HCT116 (cell line): ENCODE results near the gene PPP1R3C. TPM values are rescaled to one million over a fixed set of nuclear protein-coding genes. Genes with fewer than 3 reads are reported as not detected.

Source experiments
- ATAC-seq: fragments of 200-7000 bp; cut with Tn5 transposase; 2 replicates; pipeline ENCODE4 v1.9.1; 2020; ENCODE audit warnings: mild to moderate bottlenecking, moderate library complexity
- BruUV-seq: library from RNA; stranded (reverse); fragments of 400-500 nt; replicated peaks from 2 replicates; lab custom pipeline; 2021; lab: Mats Ljungman, UMichigan
- CTCF ChIA-PET: fragments of 300-600 bp; sonication (Branson Sonifier 250); formaldehyde crosslinking; loops from one replicate; lab custom pipeline; 2021; ENCODE audit warnings: antibody characterized with exemption; lab: Charles Lee
- POLR2A ChIA-PET: fragments of 300-600, 350-600 bp; sonication (Branson Sonifier 250); formaldehyde crosslinking; loops from one replicate; lab custom pipeline; 2021; ENCODE audit warnings: antibody characterized with exemption; lab: Charles Lee
- RAD21 ChIA-PET, 2 experiments: fragments of 300-600 bp; sonication (Branson Sonifier 250); formaldehyde crosslinking; loops; one replicate each; lab custom pipeline; 2023; ENCODE audit warnings: low total read pairs in 2 of 2; ENCODE audit not compliant: uncharacterized antibody in 2 of 2, unreplicated experiment in 2 of 2, low non-redundant PET in 1 of 2; lab: Charles Lee
- DNase-seq: peaks from one replicate; pipeline ENCODE4 v3.0.0-alpha.2; 2010; ENCODE audit warnings: low read depth, low spot score
- H2AFZ ChIP-seq: fragments of 200-600 bp; shearing (Covaris generic), sonication (generic); 2 replicates; pipeline ENCODE4 v1.6.1; 2017; ENCODE audit warnings: low read depth, mixed run types, mixed read lengths, antibody characterized with exemption, low read length; ENCODE audit not compliant: poor library complexity, severe bottlenecking
- H3K27ac ChIP-seq: 2 replicates; pipeline ENCODE4 v1.5.1; 2012; ENCODE audit warnings: low read depth, low read length
- H3K27me3 ChIP-seq: fragments of 200-600 bp; sonication (generic); 2 replicates; pipeline ENCODE4 v1.6.1; 2016; ENCODE audit warnings: mixed run types, low read length, mixed read lengths; ENCODE audit not compliant: insufficient read depth
- H3K36me3 ChIP-seq, 2 experiments: fragments of 200-500 bp in 1 of 2; fragments of 200-600 bp in 1 of 2; sonication (Bioruptor generic) in 1 of 2; sonication (generic) in 1 of 2; 2 replicates each; pipeline versions ENCODE4 v1.5.1 to v1.6.1; 2014 to 2016; ENCODE audit warnings: low read length in 2 of 2, inconsistent platforms in 1 of 2, mixed read lengths in 1 of 2, mixed run types in 1 of 2; ENCODE audit not compliant: insufficient read depth in 2 of 2, control insufficient read depth in 1 of 2
- H3K4me1 ChIP-seq, 2 experiments: fragments of 200-600 bp in 1 of 2; sonication (generic) in 1 of 2; 2 replicates each; pipeline versions ENCODE4 v1.5.1 to v1.6.1; 2012 to 2017; ENCODE audit warnings: low read length in 2 of 2, inconsistent platforms in 1 of 2, mild to moderate bottlenecking in 1 of 2, mixed read lengths in 1 of 2, mixed run types in 1 of 2, moderate library complexity in 1 of 2; ENCODE audit not compliant: insufficient read depth in 2 of 2, control insufficient read depth in 1 of 2
- H3K4me2 ChIP-seq: fragments of 200-600 bp; sonication (generic); 2 replicates; pipeline ENCODE4 v1.6.1; 2017; ENCODE audit warnings: mixed run types, low read length, mixed read lengths
- H3K4me3 ChIP-seq, 2 experiments: fragments of 200-600 bp in 1 of 2; sonication (generic) in 1 of 2; replicated peaks in 1 of 2; 2 replicates each; pipeline ENCODE4 v1.5.1; 2011 to 2016; ENCODE audit warnings: low read length in 2 of 2, control low read depth in 1 of 2, low read depth in 1 of 2, mild to moderate bottlenecking in 1 of 2, mixed read lengths in 1 of 2, mixed run types in 1 of 2
- H3K79me2 ChIP-seq: fragments of 200-600 bp; sonication (generic); 2 replicates; pipeline ENCODE4 v1.6.1; 2017; ENCODE audit warnings: mild to moderate bottlenecking, mixed run types, low read length, moderate library complexity, mixed read lengths; ENCODE audit not compliant: insufficient read depth
- H3K9ac ChIP-seq: fragments of 200-600 bp; sonication (generic); 2 replicates; pipeline ENCODE4 v1.6.1; 2016; ENCODE audit warnings: low read length, mixed read lengths
- H3K9me2 ChIP-seq: fragments of 200-600 bp; sonication (generic), shearing (Covaris generic); 2 replicates; pipeline ENCODE4 v1.6.1; 2017; ENCODE audit warnings: mixed run types, mild to moderate bottlenecking, moderate library complexity; ENCODE audit not compliant: insufficient read depth
- H3K9me3 ChIP-seq, 2 experiments: fragments of 200-500 bp in 1 of 2; fragments of 200-600 bp in 1 of 2; sonication (Bioruptor generic) in 1 of 2; sonication (generic) in 1 of 2; 2 replicates each; pipeline ENCODE4 v1.6.1; 2014 to 2017; ENCODE audit warnings: low read length in 2 of 2, mixed read lengths in 2 of 2, inconsistent platforms in 1 of 2, low read depth in 1 of 2, mild to moderate bottlenecking in 1 of 2, mixed run types in 1 of 2, moderate library complexity in 1 of 2; ENCODE audit not compliant: control insufficient read depth in 1 of 2, insufficient read depth in 1 of 2
- H4K20me1 ChIP-seq: fragments of 200-600 bp; sonication (generic), shearing (Covaris generic); 2 replicates; pipeline ENCODE4 v1.6.1; 2017; ENCODE audit warnings: mixed run types, mild to moderate bottlenecking, moderate library complexity; ENCODE audit not compliant: insufficient read depth
- ELF1 ChIP-seq: IDR thresholded peaks from 2 replicates; pipeline ENCODE4 v1.6.1; 2012; ENCODE audit warnings: low read depth, borderline replicate concordance
- FOSL1 ChIP-seq: IDR thresholded peaks from 2 replicates; pipeline ENCODE4 v1.6.1; 2012; ENCODE audit warnings: low read depth
- JUND ChIP-seq: IDR thresholded peaks from 2 replicates; pipeline ENCODE4 v1.6.1; 2012
- MAX ChIP-seq: IDR thresholded peaks from 2 replicates; pipeline ENCODE4 v1.6.1; 2012
- REST ChIP-seq: IDR thresholded peaks from 2 replicates; pipeline ENCODE4 v1.6.1; 2012; ENCODE audit warnings: low read depth
- TCF7L2 ChIP-seq: IDR thresholded peaks from 2 replicates; pipeline ENCODE4 v1.7.0; 2011; ENCODE audit warnings: borderline replicate concordance, inconsistent platforms; ENCODE audit not compliant: insufficient read depth, insufficient read length; ENCODE audit errors: extremely low read depth
- ZBTB33 ChIP-seq: IDR thresholded peaks from 2 replicates; pipeline ENCODE4 v1.6.1; 2011; ENCODE audit warnings: mild to moderate bottlenecking, low read length, moderate library complexity; ENCODE audit not compliant: insufficient replicate concordance; ENCODE audit errors: extremely low read depth
- intact Hi-C: fragments of 100-400 bp; cut with micrococcal nuclease; formaldehyde crosslinking; loops from 2 replicates; pipeline ENCODE4 v1.10.0; 2022
- total RNA-seq: library from RNA; stranded (reverse); gene quantifications from one replicate; pipeline ENCODE4 v1.2.1, GENCODE V29; 2021; ENCODE audit not compliant: unreplicated experiment

PPP1R3C gene
- total RNA-seq, 1 experiment from 2014 or later, result 0.20 TPM

- Histone ChIP-seq H3K4me3 (no peak overlapping the region), H3K27me3 (no peaks in the 10 kb centered on the region), H4K20me1 (no peaks in the 10 kb centered on the region), H3K36me3 (no peaks in the 10 kb centered on the region), H3K27ac (no peak overlapping the region), H3K4me1 (peaks cover 2 to 21% of the 10 kb centered on the region in 2 experiments; a peak in 2 of 4 replicates), H3K9ac (no peak overlapping the region), H3K79me2 (no peaks in the 10 kb centered on the region), H3K9me3 (no peaks in the 10 kb centered on the region), H3K9me2 (no peaks in the 10 kb centered on the region; the same call in 1 of the 2 replicates), H3K4me2 (peak overlapping the region; percentile 37), H2AFZ (peak overlapping the region; percentile 58)
- DNase-seq (peak; percentile 51), ATAC-seq (peak; percentile 89)
- CTCF ChIA-PET, result interaction anchor here (1.0 kb wide), 1 partner anchor 19 kb away, joined by 3 read pairs; the partner anchor contains the start of gene PPP1R3C
- RAD21 ChIA-PET, result interaction anchor here in 1 of 2 experiments (0.7 kb wide), 1 partner anchor 8 kb away, joined by 3 read pairs; no protein-coding TSS in a partner anchor
- TF ChIP-seq REST (no peak), JUND (peak; percentile 57), MAX (peak; percentile 24; the same call in 1 of the 2 replicates), TCF7L2 (no peak), ELF1 (no peak), ZBTB33 (no peak), FOSL1 (peak; percentile 68)
- POLR2A ChIA-PET, result interaction anchor here (1.2 kb wide), 1 partner anchor 10 kb away, joined by 3 read pairs; no protein-coding TSS in a partner anchor
- intact Hi-C loops, result no loop called here
- no TSS peak for BruUV-seq
Observed at GRCh38 chr10:91613411-91614187, 19.3 kb downstream of the PPP1R3C start.
